Subcutaneous adipose tissue (tissue), 4 donors: Measurements from ENCODE around the gene ASPHD1. TPM values are rescaled to one million over a fixed set of nuclear protein-coding genes. Genes with fewer than 3 reads are reported as not detected.

Source experiments
- total RNA-seq, 4 donors: library from RNA; depleted of rRNA; stranded (reverse); fragments of >200 nt; gene quantifications; one replicate each; pipeline ENCODE4 v1.1.0, GENCODE V29; 2016
- TF ChIP-seq, protein P1 (sequence below): fragments of 450-650 bp; IDR thresholded peaks from one replicate; pipeline ENCODE4 v1.5.1; 2016; ENCODE audit warnings: low read depth, mild to moderate bottlenecking, control low read depth, antibody characterized with exemption, moderate library complexity

ASPHD1 gene, protein sequence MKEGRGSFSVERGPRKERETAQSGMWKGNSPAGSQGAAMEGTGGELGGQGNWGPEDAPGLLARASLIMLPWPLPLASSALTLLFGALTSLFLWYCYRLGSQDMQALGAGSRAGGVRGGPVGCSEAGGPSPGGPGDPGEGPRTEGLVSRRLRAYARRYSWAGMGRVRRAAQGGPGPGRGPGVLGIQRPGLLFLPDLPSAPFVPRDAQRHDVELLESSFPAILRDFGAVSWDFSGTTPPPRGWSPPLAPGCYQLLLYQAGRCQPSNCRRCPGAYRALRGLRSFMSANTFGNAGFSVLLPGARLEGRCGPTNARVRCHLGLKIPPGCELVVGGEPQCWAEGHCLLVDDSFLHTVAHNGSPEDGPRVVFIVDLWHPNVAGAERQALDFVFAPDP
- 1 to 10 TPM in 1 of 4 donors, under 1 TPM in 2, not detected in 1; 0.44 to 3.7 (median 0.57) TPM for total RNA-seq

DNA sequence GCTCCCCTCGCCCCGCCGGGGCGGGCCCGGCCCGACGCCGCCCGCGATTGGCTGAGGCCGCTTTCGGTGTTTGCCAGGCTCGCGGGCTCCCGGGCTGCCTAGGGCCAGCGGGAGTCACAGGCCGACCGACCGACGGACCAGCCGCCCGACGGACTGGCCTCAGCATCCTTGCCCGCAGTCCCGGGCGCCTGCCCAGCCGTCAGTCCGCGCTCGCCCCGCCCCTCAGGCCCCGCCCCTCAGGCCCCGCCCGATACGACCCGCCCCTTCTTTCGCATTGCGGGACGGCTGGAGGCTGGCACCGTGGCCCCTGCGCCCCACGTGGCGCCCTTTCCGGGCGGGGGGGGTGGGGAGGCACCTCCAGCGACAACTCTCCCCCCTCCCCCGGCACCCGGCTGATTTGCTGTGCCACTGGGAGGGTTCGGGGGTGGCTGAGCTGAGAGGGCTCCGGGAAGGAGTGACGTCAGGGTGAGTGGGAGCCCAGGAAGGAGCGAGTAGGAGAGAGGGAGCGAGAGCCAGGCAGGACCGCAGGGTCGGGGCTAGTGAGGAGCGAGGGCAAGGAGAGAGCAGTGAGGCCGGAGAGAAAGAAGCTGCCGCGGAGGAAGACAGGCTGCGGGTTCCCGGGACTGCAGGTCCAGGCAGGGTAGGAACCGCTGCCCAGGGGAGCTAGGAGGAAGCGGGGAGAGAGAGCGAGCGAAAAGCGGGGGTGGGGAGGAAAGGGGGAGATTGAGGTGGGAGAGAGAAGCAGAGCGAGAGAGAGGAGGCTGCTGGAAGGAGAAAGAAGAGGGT is at the start of gene ASPHD1:
TSS of gene ASPHD1 (plus strand) at position 387 of the 786 bp plus-strand sequence. CDS start 484 bp downstream, outside the sequence.
- TF ChIP-seq, protein P1, sequence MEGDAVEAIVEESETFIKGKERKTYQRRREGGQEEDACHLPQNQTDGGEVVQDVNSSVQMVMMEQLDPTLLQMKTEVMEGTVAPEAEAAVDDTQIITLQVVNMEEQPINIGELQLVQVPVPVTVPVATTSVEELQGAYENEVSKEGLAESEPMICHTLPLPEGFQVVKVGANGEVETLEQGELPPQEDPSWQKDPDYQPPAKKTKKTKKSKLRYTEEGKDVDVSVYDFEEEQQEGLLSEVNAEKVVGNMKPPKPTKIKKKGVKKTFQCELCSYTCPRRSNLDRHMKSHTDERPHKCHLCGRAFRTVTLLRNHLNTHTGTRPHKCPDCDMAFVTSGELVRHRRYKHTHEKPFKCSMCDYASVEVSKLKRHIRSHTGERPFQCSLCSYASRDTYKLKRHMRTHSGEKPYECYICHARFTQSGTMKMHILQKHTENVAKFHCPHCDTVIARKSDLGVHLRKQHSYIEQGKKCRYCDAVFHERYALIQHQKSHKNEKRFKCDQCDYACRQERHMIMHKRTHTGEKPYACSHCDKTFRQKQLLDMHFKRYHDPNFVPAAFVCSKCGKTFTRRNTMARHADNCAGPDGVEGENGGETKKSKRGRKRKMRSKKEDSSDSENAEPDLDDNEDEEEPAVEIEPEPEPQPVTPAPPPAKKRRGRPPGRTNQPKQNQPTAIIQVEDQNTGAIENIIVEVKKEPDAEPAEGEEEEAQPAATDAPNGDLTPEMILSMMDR: no peak

DNA sequence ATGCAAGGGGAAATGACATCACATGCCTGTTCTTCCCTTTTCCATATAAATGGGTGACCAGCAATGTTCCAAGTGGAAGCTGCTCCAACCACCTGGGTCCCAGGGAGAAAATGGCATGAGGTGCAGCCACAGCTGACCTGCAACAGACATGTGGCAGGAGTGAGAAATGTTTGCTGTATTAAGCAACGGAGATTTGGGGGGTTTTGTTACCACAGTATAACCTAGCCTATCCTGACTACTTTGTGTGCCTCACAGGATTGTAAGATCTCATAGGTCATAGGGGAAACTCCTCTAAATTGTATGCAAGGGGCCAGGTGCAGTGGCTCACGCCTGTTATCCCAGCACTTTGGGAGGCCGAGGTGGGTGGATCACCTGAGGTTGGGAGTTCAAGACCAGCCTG is 49.3 kb upstream of the ASPHD1 start:
- TF ChIP-seq, protein P1: no peak

DNA sequence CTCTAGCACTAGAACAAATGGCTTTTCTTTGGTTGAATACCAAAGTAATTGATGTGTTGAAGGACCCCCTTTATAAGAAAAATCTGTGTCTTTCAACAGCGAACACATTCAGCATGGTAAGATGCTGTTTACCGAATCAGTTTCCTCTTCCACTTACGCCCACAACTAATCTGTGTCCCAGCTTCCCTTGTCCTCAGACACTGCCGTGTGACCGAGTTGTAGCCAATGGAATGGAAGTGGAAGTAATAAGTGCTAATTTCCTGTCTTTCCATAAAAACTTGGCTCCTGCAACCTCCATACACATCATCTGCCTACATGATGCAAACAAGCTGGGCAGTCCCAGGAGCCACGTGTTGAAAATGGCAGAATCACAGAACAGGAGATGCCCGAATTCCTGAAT is 47.6 kb upstream of the ASPHD1 start:
- TF ChIP-seq, protein P1: no peak

DNA sequence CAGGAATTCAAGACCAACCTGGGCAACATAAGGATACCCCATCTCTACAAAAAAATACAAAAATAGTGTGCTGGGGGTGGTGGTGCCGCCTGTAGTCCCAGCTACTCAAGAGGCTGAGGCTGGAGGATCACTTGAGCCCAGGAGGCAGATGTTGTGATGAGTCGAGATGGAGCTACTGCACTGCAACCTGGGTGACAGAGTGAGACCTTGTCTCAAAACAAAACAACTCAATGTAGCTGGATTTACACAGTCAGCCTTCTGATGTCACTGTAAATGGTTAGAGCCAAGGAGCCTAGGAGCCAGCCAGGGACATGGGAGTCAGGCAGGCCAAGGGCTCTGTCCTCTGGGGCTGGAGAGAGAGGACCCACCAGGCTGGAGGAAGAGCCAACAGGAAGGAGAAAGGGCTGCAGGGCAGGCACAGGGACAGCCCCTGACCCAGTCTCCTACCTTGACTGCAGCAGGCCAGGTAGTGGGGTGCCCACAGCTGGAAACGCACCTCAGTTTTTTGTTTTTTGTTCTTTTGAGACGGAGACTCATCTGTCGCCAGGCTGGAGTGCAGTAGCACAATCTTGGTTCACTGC is 45.7 kb upstream of the ASPHD1 start:
- TF ChIP-seq, protein P1: no peak

DNA sequence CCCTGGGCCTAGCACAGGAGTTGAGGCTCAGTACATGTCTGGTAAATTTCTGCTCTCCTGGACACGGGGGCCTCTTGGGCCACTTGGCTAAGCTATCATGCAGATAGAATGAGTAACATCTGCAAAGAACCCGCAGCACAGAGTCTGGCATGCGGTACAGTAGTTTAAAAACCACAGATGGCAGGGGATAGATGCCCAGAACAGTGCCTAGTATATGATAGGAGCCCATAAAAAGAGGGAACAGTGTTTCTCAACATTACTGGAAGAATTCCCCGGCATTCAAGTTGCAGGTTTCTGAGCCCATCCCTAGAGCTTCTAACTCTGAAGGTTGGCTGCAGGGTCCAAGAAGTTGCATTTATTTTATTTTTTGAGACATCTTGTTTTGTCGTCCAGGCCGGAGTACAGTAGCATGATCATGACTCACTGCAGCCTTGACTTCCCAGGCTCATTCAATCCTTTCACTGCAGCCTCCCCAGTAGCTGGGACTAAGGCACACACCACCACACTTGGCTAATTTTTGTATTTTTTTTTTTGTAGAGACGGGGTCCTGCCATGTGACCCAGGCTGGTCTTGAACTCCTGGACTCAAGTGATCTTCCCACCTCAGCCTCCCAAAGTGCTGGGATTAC is 43.0 kb upstream of the ASPHD1 start:
- TF ChIP-seq, protein P1: no peak

DNA sequence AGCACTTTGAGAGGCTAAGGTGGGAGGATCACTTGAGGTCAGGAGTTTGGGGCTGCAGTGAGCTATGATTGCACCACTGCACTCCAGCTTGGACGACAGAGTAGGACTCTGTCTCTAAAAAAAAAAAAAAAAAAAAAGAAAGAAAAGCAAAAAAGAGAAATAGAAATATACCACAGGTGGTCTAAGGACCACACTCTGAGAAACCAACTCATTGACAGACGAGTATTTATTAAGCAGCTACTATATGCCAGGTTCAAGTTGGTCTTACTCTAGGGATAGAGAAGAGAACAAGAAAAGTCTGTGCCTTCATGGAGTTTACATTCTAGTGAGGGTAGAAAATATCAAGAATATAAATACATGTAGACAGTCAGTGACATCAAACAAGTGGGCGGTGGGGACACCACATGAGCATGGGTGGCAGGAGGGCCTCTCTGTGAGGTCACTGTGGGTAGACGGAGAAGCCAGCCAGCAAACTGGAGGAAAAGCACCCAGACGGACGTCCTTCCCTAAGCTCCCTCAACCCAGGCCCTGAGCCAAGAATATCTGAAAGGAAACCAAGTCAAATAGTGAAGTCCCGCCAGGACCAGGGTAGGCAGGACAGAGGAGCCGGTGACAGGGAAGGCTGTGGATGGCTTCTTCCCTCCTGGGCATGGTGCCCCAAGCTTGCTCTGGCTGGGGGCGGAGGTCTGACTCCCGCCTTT is 42.0 kb upstream of the ASPHD1 start:
- TF ChIP-seq, protein P1: no peak
